Measurements from ENCODE around the gene CAMK2D.

GRCh38 chr4:113773756-113774155, 12.2 kb upstream of the CAMK2D start:
- no peak for TF ChIP-seq POLR2AphosphoS5 (IDR thresholded peaks at IDR 0.05)
- TF ChIP-seq, protein P1, sequence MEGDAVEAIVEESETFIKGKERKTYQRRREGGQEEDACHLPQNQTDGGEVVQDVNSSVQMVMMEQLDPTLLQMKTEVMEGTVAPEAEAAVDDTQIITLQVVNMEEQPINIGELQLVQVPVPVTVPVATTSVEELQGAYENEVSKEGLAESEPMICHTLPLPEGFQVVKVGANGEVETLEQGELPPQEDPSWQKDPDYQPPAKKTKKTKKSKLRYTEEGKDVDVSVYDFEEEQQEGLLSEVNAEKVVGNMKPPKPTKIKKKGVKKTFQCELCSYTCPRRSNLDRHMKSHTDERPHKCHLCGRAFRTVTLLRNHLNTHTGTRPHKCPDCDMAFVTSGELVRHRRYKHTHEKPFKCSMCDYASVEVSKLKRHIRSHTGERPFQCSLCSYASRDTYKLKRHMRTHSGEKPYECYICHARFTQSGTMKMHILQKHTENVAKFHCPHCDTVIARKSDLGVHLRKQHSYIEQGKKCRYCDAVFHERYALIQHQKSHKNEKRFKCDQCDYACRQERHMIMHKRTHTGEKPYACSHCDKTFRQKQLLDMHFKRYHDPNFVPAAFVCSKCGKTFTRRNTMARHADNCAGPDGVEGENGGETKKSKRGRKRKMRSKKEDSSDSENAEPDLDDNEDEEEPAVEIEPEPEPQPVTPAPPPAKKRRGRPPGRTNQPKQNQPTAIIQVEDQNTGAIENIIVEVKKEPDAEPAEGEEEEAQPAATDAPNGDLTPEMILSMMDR (IDR thresholded peaks at IDR 0.05) = no peak

Measured in stomach (tissue), 4 donors.